HUES6 (cell line): ENCODE measurements around the gene COPS6.

Source experiments
- H3K27ac ChIP-seq: 2 replicates; pipeline ENCODE4 v1.7.0; 2013; ENCODE audit warnings: low read depth, mild to moderate bottlenecking, low read length, inconsistent platforms
- H3K27me3 ChIP-seq: 2 replicates; pipeline ENCODE4 v1.6.1; 2013; ENCODE audit warnings: low read length; ENCODE audit not compliant: control insufficient read depth, insufficient read depth
- H3K36me3 ChIP-seq: 2 replicates; pipeline ENCODE4 v1.6.1; 2013; ENCODE audit warnings: low read length; ENCODE audit not compliant: control insufficient read depth, insufficient read depth
- H3K4me1 ChIP-seq: 2 replicates; pipeline ENCODE4 v1.6.1; 2013; ENCODE audit warnings: low read length; ENCODE audit not compliant: control insufficient read depth, insufficient read depth
- H3K4me3 ChIP-seq: 2 replicates; pipeline ENCODE4 v1.5.1; 2013; ENCODE audit warnings: low read depth, low read length
- H3K9ac ChIP-seq: one replicate; pipeline ENCODE4 v1.6.1; 2013; ENCODE audit warnings: mild to moderate bottlenecking, low read length
- H3K9me3 ChIP-seq: 2 replicates; pipeline ENCODE4 v1.6.1; 2013; ENCODE audit warnings: low read depth, low read length; ENCODE audit not compliant: control insufficient read depth, insufficient read depth

The COPS6 gene

GRCh38 chr7:100080907-100081534, 7.7 kb upstream of the COPS6 start:
- Histone ChIP-seq H3K9me3 (peaks cover 4% of the 10 kb centered on the region; the same call in 1 of the 2 replicates), H3K27me3 (no peaks in the 10 kb centered on the region), H3K4me3 (peak overlapping the region; percentile 94), H3K4me1 (peaks cover 13% of the 10 kb centered on the region), H3K9ac (peak overlapping the region; percentile 97), H3K36me3 (peaks cover 41% of the 10 kb centered on the region), H3K27ac (peak overlapping the region; percentile 86)

GRCh38 chr7:100081535-100082102, 7.2 kb upstream of the COPS6 start, which contains the start of gene ZNF3:
Gene ZNF3 (minus strand): TSS chr7:100081723. CDS start chr7:100077357, 4,366 bp downstream.
- Histone ChIP-seq H3K27me3 (no peaks in the 10 kb centered on the region), H3K4me3 (peak within 1 kb of the TSS; percentile 94), H3K4me1 (peaks cover 13% of the 10 kb centered on the region), H3K27ac (peak within 1 kb of the TSS; percentile 86), H3K36me3 (peaks cover 35% of the 10 kb centered on the region), H3K9me3 (peaks cover 4% of the 10 kb centered on the region; the same call in 1 of the 2 replicates), H3K9ac (peak within 1 kb of the TSS; percentile 97)

GRCh38 chr7:100082978-100083377, 5.8 kb upstream of the COPS6 start:
- Histone ChIP-seq H3K36me3 (peaks cover 21% of the 10 kb centered on the region), H3K4me3 (peak overlapping the region; percentile 57; the same call in 1 of the 2 replicates), H3K27ac (no peak overlapping the region), H3K4me1 (peaks cover 13% of the 10 kb centered on the region), H3K27me3 (no peaks in the 10 kb centered on the region), H3K9ac (no peak overlapping the region), H3K9me3 (no peaks in the 10 kb centered on the region)

DNA sequence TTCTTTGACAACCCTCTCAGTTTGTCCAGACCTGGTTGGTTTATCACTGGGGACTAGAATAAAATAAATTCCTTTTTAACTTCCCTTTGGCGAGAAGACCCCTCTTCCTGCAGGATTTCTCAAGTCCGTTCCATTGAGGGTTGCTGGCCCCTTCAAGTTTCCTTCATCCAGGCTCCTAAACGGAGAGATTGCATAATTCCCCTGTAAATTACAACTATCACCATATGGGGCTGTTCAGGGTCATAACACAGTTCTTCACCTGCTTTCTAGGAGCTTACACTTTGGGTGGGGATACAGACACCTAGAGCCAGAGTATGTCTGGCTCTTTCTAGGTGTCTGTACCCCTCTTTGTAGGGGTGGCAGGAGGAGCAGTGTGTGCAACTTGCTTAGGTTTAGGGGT, 3.3 kb upstream of the COPS6 start:
- H3K4me3 ChIP-seq, result no peak overlapping the region
- H3K9ac ChIP-seq, result no peak overlapping the region

GRCh38 chr7:100087055-100087750, 1.6 kb upstream of the COPS6 start:
- peaks cover 19% of the 10 kb centered on the region for H3K4me1 ChIP-seq
- no peaks in the 10 kb centered on the region for H3K27me3 ChIP-seq
- H3K9ac ChIP-seq, result peak overlapping the region; percentile 34
- H3K36me3 ChIP-seq, result peaks cover 20% of the 10 kb centered on the region
- H3K4me3 ChIP-seq, result no peak overlapping the region
- no peaks in the 10 kb centered on the region for H3K9me3 ChIP-seq
- H3K27ac ChIP-seq, result peak overlapping the region; percentile 29; the same call in 1 of the 2 replicates

More for the DNA sequence above, 3.3 kb upstream of the COPS6 start:
- peaks cover 3% of the 10 kb centered on the region for H3K36me3 ChIP-seq
- no peaks in the 10 kb centered on the region for H3K9me3 ChIP-seq
- H3K4me1 ChIP-seq, result peaks cover 19% of the 10 kb centered on the region
- no peak overlapping the region for H3K27ac ChIP-seq
- H3K27me3 ChIP-seq, result no peaks in the 10 kb centered on the region

DNA sequence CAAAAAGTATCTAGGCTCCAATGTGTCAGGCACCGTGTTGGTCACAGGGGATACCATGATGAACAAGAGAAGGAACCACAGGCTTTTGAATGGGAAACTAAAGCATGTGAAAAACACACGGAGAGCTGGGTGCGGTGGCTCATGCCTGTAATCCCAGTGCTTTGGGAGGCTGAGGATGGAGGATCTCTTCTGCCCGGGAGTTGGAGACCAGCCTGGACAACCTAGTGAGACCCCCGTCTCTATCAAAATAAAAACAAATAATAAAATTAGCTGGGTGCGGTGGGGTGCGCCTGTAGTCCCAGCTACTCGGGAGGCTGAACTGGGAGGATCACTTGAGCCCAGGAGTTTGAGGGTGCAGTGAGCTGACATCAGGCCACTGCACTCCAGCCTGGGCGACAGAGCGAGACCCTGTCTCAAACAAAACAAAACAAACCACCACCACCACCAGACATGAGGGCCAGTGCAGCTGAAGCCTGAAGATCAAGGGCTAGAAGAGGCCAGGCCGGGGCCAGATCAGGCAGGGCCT, 611 bp upstream of the COPS6 start:
- no peaks in the 10 kb centered on the region for H3K9me3 ChIP-seq
- peaks cover 29% of the 10 kb centered on the region for H3K36me3 ChIP-seq
- H3K27ac ChIP-seq, result peak overlapping the region; percentile 82
- peaks cover 14% of the 10 kb centered on the region for H3K4me1 ChIP-seq
- peak overlapping the region; percentile 97 for H3K9ac ChIP-seq
- no peaks in the 10 kb centered on the region for H3K27me3 ChIP-seq
- H3K4me3 ChIP-seq, result peak overlapping the region; percentile 84

GRCh38 chr7:100089458-100090196, 858 bp downstream of the COPS6 start:
- peaks cover 44% of the 10 kb centered on the region for H3K36me3 ChIP-seq
- peak overlapping the region; percentile 97 for H3K9ac ChIP-seq
- H3K27ac ChIP-seq, result peak overlapping the region; percentile 82; the same call in 1 of the 2 replicates
- H3K4me3 ChIP-seq, result peak overlapping the region; percentile 84
- peaks cover 10% of the 10 kb centered on the region; the same call in 1 of the 2 replicates for H3K4me1 ChIP-seq
- no peaks in the 10 kb centered on the region for H3K27me3 ChIP-seq
- H3K9me3 ChIP-seq, result no peaks in the 10 kb centered on the region

DNA sequence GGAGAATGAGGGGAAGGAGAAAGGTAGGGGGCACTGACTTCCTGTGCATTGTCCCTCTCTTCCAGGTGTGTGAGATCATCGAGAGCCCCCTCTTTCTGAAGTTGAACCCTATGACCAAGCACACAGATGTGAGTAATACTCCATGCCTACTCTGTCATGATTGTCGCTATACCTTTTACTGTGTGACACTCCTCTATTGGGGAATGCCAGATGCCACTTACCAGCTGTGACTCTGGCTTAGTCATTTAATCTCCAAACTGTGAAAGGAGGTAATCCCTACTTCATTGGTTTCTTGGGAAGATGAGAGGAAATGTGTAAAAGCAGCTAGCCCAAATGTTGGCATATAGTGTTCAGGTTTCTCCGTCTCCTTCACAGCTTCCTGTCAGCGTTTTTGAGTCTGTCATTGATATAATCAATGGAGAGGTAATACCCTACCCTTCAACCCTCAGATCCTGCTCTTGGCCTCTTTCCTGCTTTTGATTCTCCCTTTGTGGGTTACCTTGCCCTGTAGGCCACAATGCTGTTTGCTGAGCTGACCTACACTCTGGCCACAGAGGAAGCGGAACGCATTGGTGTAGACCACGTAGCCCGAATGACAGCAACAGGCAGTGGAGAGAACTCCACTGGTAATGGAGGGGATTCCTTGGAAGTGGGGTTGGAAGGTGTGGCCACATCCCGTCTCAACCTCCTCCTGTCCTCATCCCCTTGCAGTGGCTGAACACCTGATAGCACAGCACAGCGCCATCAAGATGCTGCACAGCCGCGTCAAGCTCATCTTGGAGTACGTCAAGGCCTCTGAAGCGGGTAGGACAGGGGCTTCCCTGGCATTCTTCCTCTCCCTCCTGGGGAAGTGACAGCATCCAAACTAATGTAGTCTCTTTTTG, 2.0 kb downstream of the COPS6 start:
- Histone ChIP-seq H3K27ac (no peak overlapping the region), H3K27me3 (no peaks in the 10 kb centered on the region), H3K9me3 (no peaks in the 10 kb centered on the region), H3K4me1 (peaks cover 10% of the 10 kb centered on the region; the same call in 1 of the 2 replicates), H3K36me3 (peaks cover 56% of the 10 kb centered on the region), H3K9ac (no peak overlapping the region), H3K4me3 (no peak overlapping the region)

DNA sequence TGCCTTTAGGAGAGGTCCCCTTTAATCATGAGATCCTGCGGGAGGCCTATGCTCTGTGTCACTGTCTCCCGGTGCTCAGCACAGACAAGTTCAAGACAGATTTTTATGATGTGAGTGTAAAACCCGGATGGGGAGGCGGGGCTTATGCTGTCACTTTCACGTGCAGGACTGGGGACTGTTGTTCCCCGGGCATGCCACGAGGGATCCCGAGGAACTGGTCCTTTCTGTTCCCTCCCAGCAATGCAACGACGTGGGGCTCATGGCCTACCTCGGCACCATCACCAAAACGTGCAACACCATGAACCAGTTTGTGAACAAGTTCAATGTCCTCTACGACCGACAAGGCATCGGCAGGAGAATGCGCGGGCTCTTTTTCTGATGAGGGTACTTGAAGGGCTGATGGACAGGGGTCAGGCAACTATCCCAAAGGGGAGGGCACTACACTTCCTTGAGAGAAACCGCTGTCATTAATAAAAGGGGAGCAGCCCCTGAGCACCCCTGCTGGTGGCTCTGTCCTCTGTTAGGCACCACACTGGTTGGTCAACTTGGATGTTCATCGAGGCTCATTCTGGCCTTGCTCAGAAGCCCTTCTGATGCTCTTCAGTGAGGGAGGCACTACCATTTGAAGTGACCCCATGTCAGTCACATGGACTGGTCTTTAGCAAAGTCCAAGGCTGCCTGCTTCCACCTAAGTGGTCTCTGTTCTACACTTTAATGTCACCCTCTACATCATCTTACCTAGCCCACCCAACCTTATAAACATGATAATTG, 2.8 kb downstream of the COPS6 start:
- Histone ChIP-seq H3K27me3 (no peaks in the 10 kb centered on the region), H3K9ac (no peak overlapping the region), H3K27ac (no peak overlapping the region), H3K36me3 (peaks cover 64% of the 10 kb centered on the region), H3K4me3 (no peak overlapping the region), H3K9me3 (no peaks in the 10 kb centered on the region), H3K4me1 (peaks cover 10% of the 10 kb centered on the region; the same call in 1 of the 2 replicates)
